ENCODE measurements around the gene TTC32.
A peak's percentile ranks its signal among the peaks of the same experiment; 100 is the strongest.
"Not testable (repeated sequence)": the region's sequence is repeated elsewhere in the genome, so short reads cannot be mapped to it uniquely, and the experiment has no call there.

TTC32 gene

DNA sequence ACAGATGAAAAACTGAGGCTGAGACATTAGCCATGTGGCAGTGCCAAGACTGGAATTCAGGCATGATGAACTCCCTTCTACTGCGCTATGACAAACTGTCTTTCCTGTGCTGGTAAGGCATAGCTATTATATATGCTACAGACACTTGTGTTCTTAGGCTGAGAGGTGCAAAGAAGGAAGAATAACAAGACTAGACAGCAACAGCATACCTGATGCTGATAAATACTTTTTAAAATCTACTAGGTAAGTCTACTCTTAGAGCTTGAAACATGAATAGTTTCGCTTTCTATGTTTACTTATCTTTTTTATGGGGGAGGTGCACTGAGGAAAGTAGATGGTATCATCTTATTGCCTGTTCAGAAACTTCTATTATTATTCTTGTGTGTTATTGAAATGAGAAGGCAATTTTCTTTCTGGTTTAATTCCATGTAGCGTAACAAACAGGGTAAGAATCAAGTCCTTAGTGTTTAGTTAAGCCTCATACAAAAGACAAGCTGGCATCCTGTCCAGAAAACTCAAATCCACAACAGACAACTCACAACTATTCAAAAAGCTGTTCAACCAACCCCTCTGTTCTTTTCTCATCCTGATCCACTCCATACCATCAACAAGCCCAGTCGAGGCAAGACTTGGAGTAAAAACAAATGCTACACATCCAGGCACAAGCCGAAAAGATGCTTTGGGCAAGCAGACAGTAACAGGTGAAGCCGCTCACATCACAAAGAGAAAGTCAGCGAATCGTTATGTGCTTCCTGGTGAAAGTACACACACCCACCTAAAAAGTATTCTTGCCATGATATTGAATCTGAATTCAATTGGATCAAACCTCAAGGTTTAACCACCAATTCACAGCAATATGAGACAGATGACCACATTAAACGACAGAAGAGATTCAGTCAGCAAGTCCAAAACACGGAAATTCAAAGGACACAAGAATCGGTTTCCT is 1.5 kb downstream of the TTC32 start:
- no peak for DNase-seq (ENCODE audit: low read depth in 2 of 2)
- TF ChIP-seq CTCF (IDR thresholded peaks at IDR 0.05; ENCODE audit: low read depth, low read length) = no peak
- peak overlapping the region; percentile 80 to 85 for H3K4me3 ChIP-seq (replicated peaks in 1 of 2; ENCODE audit: low read depth in 2 of 2, low read length in 2 of 2)

- DNase-seq (ENCODE audit: low read depth in 2 of 2) = no peak
- no peak for TF ChIP-seq CTCF (IDR thresholded peaks at IDR 0.05; ENCODE audit: low read depth, low read length)
- no peak overlapping the region for H3K4me3 ChIP-seq (replicated peaks in 1 of 2; ENCODE audit: low read depth in 2 of 2, low read length in 2 of 2)
These were observed 3.0 kb downstream of the TTC32 start for GRCh38 chr2:19898592-19899329.

- TF ChIP-seq CTCF (IDR thresholded peaks at IDR 0.05; ENCODE audit: low read depth, low read length) = no peak
- no peak for DNase-seq (ENCODE audit: low read depth in 2 of 2)
- no peak overlapping the region for H3K4me3 ChIP-seq (replicated peaks in 1 of 2; ENCODE audit: low read depth in 2 of 2, low read length in 2 of 2)
These were observed 4.0 kb downstream of the TTC32 start for GRCh38 chr2:19897623-19898245.

GRCh38 chr2:19895535-19895934 is 6.2 kb downstream of the TTC32 start:
- H3K4me3 ChIP-seq (replicated peaks in 1 of 2; ENCODE audit: low read depth in 2 of 2, low read length in 2 of 2) = no peak overlapping the region
- TF ChIP-seq CTCF (IDR thresholded peaks at IDR 0.05; ENCODE audit: low read depth, low read length) = no peak
- peak in 1 of 2 donors; percentile 11 for DNase-seq (ENCODE audit: low read depth in 2 of 2)

- no peak overlapping the region for H3K4me3 ChIP-seq (replicated peaks in 1 of 2; ENCODE audit: low read depth in 2 of 2, low read length in 2 of 2)
- no peak for DNase-seq (ENCODE audit: low read depth in 2 of 2)
- TF ChIP-seq CTCF (IDR thresholded peaks at IDR 0.05; ENCODE audit: low read depth, low read length) = no peak
These were observed 7.5 kb downstream of the TTC32 start for GRCh38 chr2:19894134-19894792.

DNA sequence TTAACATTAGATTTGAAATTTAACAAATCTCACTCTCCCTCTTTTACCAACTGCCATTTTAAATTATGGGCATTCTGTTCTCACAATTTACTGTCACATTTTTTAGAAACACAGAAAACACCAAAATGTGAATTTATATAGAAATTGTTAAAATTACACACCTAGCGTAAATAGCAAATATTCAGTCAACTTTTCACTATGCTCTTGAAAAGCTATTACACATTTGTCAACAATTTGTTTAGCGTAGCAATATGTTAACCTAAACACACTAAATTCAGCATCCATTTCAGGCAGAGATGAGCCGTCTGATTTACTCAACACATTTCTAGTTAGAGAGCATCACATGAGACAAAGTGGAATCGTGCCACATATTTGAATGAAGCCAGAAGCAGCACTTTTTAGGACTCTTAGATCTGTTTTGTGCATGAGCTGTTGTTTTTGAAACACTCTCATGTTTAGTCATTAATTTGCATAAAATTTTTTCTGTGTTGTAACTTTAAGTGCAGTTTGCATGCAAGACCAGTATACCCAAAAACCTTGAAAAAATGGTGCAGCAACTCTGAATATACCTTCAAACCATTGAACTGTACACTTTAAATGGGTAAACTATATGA is 8.2 kb downstream of the TTC32 start:
- DNase-seq (ENCODE audit: low read depth in 2 of 2) = peak in 1 of 2 donors; percentile 69
- no peak for TF ChIP-seq CTCF (IDR thresholded peaks at IDR 0.05; ENCODE audit: low read depth, low read length)
- H3K4me3 ChIP-seq (replicated peaks in 1 of 2; ENCODE audit: low read depth in 2 of 2, low read length in 2 of 2) = no peak overlapping the region

DNA sequence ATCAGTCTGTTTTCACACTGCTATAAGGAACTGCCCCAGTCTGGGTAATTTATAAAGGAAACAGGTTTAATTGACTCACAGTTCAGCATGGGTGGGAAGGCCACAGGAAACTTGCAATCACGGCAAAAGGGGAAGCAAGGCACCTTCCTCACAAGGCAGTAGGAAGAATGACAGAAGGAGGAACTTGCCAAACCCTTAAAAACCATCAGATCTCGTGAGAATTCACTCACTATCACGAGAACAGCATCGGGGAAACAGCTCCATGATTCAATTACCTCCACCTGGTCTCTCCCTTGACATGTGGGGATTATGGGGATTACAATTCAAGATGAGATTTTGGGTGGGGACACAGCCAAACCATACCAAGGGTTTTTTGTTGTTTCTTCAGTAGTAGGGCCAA is 9.8 kb downstream of the TTC32 start:
- not testable (repeated sequence) for H3K4me3 ChIP-seq (replicated peaks in 1 of 2; ENCODE audit: low read depth in 2 of 2, low read length in 2 of 2); DNase-seq (ENCODE audit: low read depth in 2 of 2)
